Measurements from ENCODE around the gene COL15A1.

Gene COL15A1

GRCh38 chr9:98977246-98977714 is 33.6 kb downstream of the COL15A1 start:
- no peak for DNase-seq (ENCODE audit: low read depth)
- TF ChIP-seq, protein P1, sequence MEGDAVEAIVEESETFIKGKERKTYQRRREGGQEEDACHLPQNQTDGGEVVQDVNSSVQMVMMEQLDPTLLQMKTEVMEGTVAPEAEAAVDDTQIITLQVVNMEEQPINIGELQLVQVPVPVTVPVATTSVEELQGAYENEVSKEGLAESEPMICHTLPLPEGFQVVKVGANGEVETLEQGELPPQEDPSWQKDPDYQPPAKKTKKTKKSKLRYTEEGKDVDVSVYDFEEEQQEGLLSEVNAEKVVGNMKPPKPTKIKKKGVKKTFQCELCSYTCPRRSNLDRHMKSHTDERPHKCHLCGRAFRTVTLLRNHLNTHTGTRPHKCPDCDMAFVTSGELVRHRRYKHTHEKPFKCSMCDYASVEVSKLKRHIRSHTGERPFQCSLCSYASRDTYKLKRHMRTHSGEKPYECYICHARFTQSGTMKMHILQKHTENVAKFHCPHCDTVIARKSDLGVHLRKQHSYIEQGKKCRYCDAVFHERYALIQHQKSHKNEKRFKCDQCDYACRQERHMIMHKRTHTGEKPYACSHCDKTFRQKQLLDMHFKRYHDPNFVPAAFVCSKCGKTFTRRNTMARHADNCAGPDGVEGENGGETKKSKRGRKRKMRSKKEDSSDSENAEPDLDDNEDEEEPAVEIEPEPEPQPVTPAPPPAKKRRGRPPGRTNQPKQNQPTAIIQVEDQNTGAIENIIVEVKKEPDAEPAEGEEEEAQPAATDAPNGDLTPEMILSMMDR (IDR thresholded peaks at IDR 0.05; ENCODE audit: insufficient read depth, low read depth, low read length, missing control alignments): no peak

DNA sequence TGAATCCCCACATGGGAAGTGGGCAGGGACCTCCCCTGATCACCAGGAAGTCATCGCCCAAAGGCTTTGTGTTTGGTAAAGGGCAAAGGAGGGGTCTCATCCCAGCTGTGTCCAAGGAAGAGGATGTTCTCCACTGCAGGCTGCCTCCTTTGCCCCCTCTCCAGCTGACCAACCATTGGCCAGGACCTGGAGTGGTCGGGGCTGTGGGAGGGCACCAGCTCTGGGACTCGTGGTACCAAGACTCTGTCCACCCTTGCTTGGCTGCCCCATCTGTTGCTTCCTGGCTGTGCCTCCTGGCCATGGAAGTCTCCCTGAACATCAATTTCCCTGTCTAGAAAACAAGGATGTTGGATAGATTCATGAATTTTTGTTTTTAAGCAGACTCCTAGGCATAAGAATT is 34.1 kb downstream of the COL15A1 start:
- TF ChIP-seq, protein P1 (IDR thresholded peaks at IDR 0.05; ENCODE audit: insufficient read depth, low read depth, low read length, missing control alignments): no peak
- no peak overlapping the region for H3K4me3 ChIP-seq (ENCODE audit: low read depth, low read length)
- no peak for DNase-seq (ENCODE audit: low read depth)

More at GRCh38 chr9:98977246-98977714, 33.6 kb downstream of the COL15A1 start:
- H3K4me3 ChIP-seq (ENCODE audit: low read depth, low read length): no peak overlapping the region

- DNase-seq (ENCODE audit: low read depth): no peak
- TF ChIP-seq, protein P1 (IDR thresholded peaks at IDR 0.05; ENCODE audit: insufficient read depth, low read depth, low read length, missing control alignments): no peak
- no peak overlapping the region for H3K4me3 ChIP-seq (ENCODE audit: low read depth, low read length)
Observed at GRCh38 chr9:98978231-98978681, 34.5 kb downstream of the COL15A1 start.

- TF ChIP-seq, protein P1 (IDR thresholded peaks at IDR 0.05; ENCODE audit: insufficient read depth, low read depth, low read length, missing control alignments): no peak
- no peak overlapping the region for H3K4me3 ChIP-seq (ENCODE audit: low read depth, low read length)
- DNase-seq (ENCODE audit: low read depth): no peak
Observed at GRCh38 chr9:98980291-98980690, 36.6 kb downstream of the COL15A1 start.

DNA sequence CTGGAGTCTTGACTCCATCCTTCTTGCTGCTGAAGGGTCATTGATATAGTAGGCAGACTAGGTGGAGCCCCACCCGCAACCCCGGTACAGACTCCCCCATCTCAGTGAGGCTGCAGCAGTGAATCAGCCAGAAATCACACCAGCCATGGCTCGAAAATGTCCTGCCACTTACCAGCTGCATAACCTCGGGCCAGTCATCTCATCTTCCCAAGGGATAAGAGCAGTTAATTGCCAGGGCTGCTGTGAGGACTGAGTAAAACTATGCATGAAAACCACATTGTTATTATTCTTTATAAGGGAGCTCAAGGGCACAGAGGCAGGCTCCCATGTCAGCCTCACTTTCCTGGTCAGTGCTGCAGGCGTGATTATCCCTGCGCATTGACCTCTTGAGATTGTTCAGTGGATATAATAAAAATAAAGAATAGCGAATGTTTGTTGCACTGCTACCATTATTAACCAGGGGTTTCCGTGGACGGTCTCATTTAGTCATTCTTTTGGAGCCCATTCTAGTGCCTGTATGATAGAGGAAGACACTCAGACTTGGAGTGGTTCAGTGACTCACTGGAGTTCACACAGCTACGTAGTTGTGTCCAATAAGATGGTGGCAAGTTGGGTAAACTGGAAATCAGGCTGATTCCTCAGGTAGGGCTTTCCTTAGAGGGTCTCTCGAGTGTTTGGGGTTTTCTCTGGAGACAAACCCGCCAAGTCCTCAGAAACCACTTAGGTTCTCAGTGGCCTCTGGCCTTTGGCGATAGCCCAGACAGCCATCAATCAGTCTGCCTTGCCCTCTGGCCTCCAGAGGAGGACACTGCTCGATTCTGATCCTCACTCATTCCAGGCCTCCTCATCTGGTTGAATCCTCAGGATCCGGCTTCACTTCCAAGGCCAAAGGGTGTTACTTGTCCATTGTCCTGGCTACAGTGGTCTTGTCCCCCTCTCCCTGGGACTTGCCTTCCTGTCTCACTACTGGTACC is 39.9 kb downstream of the COL15A1 start:
- H3K4me3 ChIP-seq (ENCODE audit: low read depth, low read length): no peak overlapping the region
- TF ChIP-seq, protein P1 (IDR thresholded peaks at IDR 0.05; ENCODE audit: insufficient read depth, low read depth, low read length, missing control alignments): no peak
- no peak for DNase-seq (ENCODE audit: low read depth)

GRCh38 chr9:98985596-98985995 is 41.9 kb downstream of the COL15A1 start:
- TF ChIP-seq, protein P1 (IDR thresholded peaks at IDR 0.05; ENCODE audit: insufficient read depth, low read depth, low read length, missing control alignments): no peak

More at GRCh38 chr9:98985596-98985995, 41.9 kb downstream of the COL15A1 start:
- DNase-seq (ENCODE audit: low read depth): no peak
- no peak overlapping the region for H3K4me3 ChIP-seq (ENCODE audit: low read depth, low read length)
